Activated CD8-positive, alpha-beta memory T cell treated with anti-CD3 and anti-CD28 coated beads, Interleukin-2, amount 50 U/mL, for 1 hour (primary cell): ENCODE data around the gene FHIP2A.
"Not testable (repeated sequence)": the region's sequence is repeated elsewhere in the genome, so short reads cannot be mapped to it uniquely, and the experiment has no call there.

Experiments used
- DNase-seq: peaks from one replicate; pipeline ENCODE4 v3.0.0-alpha.2; 2020; ENCODE audit errors: extremely low read depth

FHIP2A gene, protein sequence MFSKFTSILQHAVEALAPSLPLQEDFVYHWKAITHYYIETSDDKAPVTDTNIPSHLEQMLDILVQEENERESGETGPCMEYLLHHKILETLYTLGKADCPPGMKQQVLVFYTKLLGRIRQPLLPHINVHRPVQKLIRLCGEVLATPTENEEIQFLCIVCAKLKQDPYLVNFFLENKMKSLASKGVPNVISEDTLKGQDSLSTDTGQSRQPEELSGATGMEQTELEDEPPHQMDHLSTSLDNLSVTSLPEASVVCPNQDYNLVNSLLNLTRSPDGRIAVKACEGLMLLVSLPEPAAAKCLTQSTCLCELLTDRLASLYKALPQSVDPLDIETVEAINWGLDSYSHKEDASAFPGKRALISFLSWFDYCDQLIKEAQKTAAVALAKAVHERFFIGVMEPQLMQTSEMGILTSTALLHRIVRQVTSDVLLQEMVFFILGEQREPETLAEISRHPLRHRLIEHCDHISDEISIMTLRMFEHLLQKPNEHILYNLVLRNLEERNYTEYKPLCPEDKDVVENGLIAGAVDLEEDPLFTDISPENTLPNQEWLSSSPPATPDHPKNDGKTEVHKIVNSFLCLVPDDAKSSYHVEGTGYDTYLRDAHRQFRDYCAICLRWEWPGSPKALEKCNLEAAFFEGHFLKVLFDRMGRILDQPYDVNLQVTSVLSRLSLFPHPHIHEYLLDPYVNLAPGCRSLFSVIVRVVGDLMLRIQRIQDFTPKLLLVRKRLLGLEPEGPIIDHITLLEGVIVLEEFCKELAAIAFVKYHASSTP

DNA sequence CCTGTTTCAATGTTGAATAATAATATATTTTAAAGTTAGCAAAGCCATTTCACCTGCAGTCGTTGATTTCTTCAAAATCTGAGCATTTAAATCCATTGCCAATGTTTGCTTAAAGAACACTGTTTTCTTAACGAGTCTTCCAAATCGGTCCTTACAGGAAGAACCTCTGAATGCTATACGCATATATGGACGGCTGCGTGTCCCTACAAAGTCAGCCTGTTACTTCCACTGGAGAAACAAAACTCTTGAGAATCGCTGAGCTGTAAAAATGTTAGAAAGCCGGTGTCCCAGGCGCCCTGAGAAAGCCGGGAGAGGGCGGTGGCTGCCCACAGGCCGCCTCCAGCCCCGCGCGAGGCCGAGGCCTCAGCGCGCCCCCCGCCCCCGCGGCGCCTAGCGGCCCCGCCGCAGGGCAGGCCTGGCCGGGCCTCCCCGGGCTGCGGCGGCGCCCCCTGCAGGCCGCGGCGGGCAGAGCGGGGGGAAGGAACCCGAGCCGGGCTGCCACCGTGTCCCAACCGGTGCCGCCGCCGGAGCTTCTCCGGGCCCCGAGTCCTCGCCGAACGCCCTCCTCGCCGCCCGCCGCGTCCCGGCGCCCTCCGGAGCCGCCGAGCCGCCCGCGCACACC lies at the start of gene FHIP2A:
Gene FHIP2A, plus strand, starts transcription at position 488 of the 622 bp plus-strand sequence. CDS start 299 bp downstream, outside the sequence.
- DNase-seq = peak; percentile 38

DNA sequence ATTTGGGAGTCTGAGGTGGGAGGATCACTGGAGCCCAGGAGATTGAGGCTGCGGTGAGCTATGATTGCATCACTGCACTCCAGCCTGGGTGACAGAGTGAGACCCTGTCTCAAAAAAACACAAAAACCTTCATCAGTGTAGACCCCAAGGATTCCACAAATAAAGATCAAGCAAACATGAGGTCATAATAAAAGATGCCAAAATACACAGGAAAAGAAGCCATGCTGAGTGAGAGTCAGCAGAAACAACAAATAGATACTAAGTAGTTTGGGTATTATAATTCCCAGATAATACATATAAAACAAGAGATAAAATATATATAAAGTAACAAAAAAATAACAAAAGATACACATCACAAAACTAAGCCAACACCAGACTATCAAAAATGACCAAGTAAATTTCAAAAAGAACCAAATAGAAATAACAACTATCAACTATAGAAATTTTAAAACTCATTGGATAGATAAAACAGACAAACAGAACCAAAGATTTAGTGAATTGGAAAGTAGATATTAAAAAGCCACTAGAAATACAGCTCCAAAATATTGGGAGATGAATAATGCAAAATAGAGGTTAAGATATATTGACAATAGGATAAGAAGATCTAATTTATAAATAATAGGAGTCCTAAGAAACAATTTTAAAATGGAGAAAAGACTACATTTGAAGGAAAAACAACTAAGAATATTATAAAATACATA lies 48.9 kb upstream of the FHIP2A start:
- DNase-seq = no peak

DNA sequence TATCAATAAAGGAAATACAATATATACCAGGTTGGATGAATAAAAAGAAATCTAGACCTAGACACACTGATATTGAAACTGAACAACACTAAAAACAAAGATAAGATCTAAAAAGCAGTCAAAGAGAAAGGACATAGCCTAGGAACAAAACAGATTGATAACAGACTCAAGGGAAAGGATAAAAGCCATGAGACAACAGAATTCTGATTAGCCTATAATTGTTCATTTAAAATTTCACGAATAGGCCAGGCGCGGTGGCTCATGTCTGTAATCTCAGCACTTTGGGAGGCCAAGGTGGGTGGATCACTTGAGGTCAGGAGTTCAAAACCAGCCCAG lies 48.4 kb upstream of the FHIP2A start:
- no peak for DNase-seq

DNA sequence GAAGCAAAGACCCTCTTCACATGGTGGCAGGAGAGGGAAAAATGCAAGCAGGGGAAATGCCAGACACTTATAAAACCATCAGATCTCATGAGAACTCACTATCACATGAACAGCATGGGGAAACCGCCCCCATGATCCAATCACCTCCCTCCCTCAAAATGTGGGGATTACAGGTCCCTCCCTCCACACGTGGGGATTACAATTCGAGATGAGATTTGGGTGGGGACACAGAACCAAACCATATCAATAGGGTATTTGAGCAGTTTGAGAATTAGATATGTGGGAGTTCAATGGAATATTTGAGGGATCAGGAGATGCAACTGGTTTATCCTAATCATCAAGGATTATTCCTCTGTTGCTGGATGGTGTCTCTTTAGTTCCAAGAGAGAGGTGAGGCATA lies 46.5 kb upstream of the FHIP2A start:
- DNase-seq = not testable (repeated sequence)

DNA sequence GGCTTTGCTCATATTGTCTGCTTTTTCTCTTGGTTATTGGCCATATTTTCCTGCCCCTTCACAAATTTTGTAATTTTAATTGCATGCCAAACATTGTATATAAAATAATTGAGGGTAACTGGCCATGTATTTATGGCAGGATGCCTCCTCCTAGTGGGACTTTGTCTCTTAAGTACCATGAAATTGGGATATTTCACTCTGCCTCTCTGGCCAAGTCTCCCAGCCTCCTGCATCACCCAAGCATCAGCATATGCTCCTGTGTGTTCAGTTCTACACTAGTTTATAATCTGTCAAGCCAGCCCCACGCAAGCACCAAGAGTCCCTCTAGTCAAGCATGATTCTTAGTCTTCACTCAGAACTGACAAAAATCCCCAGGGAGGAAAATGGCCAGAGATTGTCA lies 44.2 kb upstream of the FHIP2A start:
- DNase-seq = no peak

DNA sequence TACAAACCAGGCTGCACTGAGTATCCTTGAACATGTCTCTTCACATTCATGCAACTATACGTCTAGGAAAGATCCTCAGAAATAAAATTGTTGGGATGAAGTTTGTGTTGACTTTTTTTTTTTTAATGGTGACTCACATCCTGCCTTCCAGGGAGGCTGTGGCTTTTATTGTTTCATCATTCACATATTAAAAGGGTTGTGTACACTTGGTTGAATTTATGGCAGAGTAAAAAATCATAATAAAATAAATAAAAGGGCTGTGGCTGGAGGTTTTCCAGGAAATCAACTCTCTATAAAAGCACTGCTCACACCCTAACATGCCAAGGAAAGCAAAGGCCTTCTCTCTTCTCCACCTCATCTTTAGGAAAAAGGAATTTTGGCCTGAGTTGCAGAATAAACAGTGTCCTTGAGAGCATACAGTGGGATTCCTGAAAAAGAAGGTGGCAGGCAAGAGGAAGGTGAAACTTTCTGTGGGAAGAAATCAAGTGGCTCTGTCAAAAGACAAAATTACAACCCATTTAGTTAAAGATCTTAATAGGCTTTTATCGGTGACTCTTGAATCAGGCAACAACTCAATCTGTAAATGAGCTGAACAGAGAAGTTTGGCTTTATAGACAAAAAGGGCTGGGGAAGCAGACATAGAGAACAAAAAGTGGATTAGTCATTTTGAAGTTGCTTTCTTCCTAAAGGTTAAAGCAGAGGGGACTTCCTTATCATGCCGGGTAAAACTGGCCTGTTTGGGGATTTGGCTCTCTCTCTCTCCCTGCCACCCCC lies 41.6 kb upstream of the FHIP2A start:
- no peak for DNase-seq

DNA sequence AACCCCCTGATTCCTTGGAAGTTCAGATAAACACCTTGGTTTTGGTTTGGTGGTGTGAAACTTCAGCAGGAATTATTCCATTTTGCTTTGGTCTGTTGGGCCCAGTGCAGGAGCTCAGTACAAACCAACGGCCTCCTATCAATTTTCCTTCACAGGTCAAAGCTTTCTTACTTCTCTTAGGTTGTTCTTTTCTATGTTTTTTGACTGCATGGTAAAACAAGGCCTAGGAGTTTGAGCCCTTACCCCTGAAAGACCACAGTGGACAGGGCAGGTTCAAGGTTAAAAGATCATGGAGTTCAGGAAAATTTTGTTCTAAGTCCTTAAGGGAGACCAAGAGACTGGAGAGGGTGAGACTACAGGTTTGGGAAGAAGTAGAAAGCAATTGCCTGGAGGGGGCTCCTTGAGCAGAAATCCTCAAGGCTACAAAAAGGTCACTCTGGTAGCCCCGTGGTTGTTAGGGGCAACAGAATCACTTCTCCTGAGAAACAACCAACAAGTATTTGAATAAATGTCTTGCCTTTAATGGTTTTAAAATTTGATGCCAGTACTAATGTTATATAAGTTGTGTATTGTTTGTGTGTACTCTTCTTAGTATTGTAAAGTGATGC lies 40.9 kb upstream of the FHIP2A start:
- no peak for DNase-seq

DNA sequence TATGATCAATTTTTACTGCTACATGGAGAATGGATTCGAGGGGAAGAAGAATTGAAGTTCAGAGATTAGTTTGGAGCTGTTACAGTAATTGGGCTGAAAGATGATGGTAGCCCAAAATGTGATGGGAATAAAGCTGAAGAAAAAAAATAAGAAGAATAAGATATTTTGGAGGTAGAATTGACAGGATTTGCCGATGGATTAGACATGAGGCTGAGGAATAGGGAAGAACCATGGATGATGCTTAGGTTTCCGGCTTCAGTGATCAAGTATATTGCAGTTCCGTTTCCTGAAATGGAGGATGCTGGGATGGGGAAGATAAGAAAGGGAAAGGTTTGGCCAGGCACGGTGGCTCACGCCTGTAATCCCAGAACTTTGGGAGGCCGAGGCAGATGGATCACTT lies 38.9 kb upstream of the FHIP2A start:
- no peak for DNase-seq

DNA sequence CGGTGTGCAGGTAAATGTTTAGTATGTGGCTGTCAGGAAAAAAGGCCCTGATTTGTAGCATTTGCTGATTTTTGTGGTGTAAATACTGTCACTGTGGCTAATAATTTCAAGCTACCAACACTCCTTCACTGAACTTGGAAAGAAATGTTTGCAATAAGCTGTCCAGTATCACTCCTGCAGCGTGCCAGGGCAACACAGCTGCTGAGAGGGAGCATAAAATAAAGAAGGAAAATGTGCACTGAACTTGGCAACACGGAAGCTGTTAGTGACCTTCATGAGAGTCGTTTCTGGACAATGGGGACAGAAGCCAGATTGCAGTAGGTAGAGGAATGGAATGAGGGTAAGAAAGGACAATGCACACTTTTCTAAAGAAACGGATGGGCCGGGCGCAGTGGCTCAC lies 37.9 kb upstream of the FHIP2A start:
- DNase-seq = no peak

DNA sequence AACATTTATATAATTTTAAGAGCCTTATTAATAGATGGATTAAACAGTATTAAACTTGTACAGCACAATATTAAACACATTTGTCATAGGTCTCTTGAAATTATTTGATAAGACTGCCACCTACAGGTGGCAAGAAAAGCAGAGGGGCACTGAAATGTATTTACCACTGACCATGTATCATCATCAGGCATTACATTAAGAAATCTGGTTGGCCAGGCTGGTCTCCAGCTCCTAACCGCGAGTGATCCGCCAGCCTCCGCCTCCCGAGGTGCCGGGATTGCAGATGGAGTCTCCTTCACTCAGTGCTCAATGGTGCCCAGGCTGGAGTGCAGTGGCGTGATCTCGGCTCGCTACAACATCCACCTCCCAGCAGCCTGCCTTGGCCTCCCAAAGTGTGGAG lies 35.1 kb upstream of the FHIP2A start:
- not testable (repeated sequence) for DNase-seq

DNA sequence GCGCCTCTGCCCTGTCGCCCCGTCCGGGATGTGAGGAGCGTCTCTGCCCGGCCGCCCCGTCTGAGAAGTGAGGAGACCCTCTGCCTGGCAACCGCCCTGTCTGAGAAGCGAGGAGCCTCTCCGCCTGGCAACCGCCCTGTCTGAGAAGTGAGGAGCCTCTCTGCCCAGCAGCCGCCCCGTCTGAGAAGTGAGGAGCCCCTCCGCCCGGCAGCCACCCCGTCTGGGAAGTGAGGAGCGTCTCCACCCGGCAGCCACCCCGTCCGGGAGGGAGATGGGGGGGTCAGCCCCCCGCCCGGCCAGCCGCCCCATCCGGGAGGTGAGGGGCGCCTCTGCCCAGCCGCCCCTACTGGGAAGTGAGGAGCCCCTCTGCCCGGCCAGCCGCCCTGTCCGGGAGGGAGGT lies 34.4 kb upstream of the FHIP2A start:
- DNase-seq = not testable (repeated sequence)

DNA sequence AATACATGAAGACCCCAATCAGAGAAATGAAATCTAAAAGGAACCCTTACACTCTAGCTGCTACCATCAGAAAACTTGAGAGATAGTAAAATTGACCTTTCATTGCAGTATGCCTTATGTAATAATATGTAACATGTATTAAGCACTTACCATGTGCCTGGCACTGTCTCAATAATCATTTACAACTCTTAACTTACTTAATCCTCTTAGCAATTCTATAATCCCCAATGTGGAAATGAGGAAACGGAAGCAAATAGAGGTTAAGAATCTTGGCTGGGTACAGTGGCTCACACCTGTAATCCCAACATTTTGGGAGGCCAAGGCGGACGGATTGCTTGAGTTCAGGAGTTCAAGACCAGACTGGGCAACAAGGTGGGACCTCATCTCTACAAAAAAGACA lies 29.8 kb upstream of the FHIP2A start:
- no peak for DNase-seq

DNA sequence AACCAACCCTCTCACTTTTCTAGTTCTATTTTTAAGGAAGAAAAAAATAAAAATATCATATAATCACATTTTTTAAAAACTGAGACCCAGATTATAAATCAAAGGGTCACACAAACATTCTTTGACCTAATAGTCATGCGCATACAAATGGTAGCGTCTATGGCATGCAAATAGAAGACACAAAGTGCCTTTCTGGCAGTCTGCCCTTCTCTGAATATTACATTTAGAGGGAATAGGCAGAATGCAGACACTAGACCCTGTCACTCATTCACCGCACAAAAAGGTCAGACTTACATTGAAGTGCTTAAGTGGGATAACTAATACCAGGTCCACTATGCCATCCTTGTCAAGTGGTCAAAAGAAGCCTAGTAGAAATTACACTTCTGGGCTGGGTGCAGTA lies 26.5 kb upstream of the FHIP2A start:
- no peak for DNase-seq

DNA sequence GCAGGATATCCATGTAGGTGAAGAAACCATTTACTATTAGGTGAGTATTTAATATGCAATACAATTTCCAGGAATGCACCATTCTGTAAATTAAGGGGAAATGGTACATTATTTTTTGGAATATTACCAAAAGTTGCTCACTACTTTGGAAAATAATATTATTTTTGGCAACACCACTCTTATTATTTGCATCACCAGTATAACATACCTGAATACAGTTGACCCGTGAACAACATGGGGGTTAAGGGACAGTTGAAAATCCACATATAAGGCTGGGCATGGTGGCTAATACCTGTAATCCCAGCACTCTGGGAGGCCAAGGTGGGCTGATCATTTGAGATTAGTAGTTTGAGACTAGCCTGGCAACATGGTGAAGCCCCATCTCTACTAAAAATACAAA lies 21.2 kb upstream of the FHIP2A start:
- DNase-seq = no peak

DNA sequence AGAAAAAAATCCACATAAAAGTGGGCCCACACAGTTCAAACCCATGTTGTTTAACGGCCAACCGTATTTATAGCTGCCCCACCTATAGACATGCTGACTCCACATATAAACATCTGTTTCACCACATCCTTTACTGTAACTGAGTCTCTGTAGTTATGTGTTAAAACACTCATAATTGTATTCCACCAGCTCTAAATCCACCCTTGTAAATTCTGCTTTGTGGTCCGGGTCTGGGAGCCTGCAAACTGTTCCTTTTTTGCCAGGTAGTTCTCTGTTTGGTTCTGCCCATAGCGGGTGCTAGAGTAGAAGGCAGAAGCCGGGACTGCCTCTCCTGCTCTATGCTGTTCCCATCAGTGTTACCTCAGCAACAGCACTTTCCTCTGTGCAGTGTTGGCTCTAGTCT lies 20.2 kb upstream of the FHIP2A start:
- DNase-seq = no peak

DNA sequence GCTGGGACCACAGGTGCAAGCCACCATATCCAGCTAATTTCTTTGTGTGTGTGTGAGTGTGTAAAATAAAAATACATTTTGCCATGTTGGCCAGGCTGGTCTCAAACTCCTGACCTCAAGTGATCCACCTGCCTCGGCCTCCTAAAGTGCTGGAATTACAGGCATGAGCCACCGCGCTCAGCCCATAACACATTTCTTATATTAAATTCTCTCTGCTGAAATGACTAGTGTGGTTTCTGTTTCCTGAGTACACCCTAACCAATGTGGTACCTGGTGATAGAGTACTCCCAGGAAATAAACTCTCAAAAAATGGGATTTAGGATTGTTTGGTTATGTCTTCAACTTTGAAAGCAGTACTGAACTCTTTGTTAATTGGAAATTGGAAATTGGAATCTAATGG lies 19.4 kb upstream of the FHIP2A start:
- DNase-seq = no peak

DNA sequence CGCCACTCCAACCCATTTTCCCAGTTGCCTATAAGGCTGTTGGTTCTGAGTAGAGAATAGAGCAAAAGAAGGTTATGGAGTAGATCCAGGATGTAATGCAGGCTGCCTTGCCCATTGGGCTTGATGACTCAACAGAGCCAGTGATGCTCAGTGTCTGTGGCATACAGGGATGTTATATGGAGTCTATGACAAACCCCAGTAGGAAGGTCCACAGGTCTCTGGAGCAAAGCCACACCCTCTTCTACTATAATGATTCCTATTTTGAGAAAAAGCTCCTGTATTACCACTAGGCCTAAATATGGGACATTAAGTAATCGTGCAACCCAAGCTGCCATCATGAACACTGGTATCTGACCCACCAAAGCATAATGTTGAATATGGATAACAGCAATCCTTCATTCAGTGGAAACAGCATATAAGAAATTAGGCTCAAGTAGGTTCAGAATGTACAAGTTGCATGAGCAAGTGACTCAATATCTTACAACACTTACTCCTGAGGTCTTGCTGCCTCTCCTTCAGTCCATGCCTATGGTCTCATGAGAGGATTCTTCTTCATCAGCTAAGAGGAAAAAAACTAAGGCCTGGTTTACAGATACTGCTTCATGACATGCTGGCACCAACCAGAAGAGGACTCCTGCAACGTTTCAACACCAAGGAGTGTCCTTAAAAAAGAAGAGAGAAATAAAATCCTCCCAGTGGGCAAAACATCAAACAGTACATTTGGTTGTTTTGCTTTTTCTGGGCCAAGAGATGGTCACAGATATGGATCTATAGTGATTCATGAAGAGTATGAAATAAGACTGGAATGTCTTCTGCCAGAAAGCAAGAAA lies 14.8 kb upstream of the FHIP2A start:
- DNase-seq = no peak

DNA sequence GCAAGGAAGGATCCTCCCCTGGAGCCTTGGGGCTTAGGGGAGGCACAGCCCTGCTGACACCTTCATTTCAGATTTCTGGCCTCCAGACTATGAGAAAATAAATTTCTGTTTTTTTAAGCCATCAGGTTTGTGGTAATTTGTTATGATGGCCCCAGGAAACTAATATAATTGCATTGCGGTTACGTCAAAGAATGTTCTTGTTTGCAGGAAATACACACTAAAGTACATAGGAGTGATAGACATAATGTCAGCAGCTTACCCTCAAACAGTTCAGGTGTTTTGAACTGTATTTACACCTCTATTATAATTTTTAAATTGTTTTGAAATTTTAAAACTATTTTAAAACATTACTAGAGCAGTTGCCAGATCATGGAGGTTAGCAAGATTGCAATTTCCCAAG lies 12.6 kb upstream of the FHIP2A start:
- DNase-seq = no peak

DNA sequence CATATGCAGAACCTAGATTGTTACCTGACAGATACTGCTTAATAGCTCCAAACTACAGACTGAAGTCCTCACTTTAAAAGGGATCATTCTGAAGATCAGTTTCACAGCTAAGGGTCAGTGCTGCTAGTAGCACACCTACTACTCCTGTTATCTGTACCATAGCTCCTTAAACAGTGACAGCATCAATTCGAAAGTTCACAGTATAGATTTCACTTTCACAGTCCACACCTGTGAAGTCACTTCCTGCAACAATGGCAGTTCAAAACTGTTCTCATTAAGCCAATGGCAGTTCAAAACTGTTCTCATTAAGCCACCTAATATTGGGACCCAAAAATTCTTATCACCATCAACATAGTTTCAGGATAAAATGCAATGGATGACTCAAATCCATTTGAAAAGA lies 10.7 kb upstream of the FHIP2A start:
- DNase-seq = no peak

DNA sequence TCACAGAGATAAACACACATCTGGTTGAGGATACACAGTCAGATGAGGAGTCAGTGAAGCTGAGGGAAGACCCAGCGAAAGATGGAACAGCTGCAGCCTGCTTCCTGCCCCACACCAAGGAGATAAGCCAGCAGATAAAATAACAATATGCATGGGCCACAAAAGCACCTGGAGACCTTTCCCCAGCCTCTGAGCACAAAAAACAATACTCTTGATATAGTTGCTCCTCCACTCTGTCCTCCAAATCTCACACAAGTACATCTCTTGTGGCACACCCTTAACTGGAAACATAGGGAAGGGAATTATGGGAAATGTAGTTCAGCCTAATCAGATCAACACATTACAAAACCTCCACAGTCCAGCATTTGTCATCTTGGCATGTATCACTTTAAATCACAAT lies 9.7 kb upstream of the FHIP2A start:
- no peak for DNase-seq
